Fibroblast of lung (primary cell): Measurements from ENCODE around the gene KLHL3. TPM values are rescaled to one million over a fixed set of nuclear protein-coding genes. Genes with fewer than 3 reads are reported as not detected.

Experiments used
- DNase-seq, 2 donors: peaks; one replicate each; pipeline versions ENCODE4 v3.0.0 to v3.0.0-alpha.2; 2010; ENCODE audit warnings: low read depth in 2 of 2
- H2AFZ ChIP-seq: 2 replicates; pipeline ENCODE4 v1.5.1; 2012; ENCODE audit warnings: low read length, control low read depth, inconsistent platforms
- H3K27ac ChIP-seq: 2 replicates; pipeline ENCODE4 v1.5.1; 2011; ENCODE audit warnings: low read length, control low read depth; ENCODE audit not compliant: insufficient read depth
- H3K27me3 ChIP-seq: 2 replicates; pipeline ENCODE4 v1.5.1; 2011; ENCODE audit warnings: mild to moderate bottlenecking, low read length; ENCODE audit not compliant: control insufficient read depth, insufficient read depth
- H3K36me3 ChIP-seq: 2 replicates; pipeline ENCODE4 v1.5.1; 2011; ENCODE audit warnings: low read length; ENCODE audit not compliant: control insufficient read depth, insufficient read depth
- H3K4me1 ChIP-seq: 2 replicates; pipeline ENCODE4 v1.5.1; 2011; ENCODE audit warnings: low read length; ENCODE audit not compliant: control insufficient read depth, insufficient read depth; ENCODE audit errors: extremely low read depth
- H3K4me2 ChIP-seq: 2 replicates; pipeline ENCODE4 v1.5.1; 2011; ENCODE audit warnings: low read length, control low read depth; ENCODE audit not compliant: insufficient read depth; ENCODE audit errors: extremely low read depth
- H3K4me3 ChIP-seq, 4 experiments: fragments of 200-600 bp in 1 of 4; sonication (generic) in 1 of 4; replicated peaks in 1 of 4; 2 replicates each; pipeline ENCODE4 v1.5.1; 2011 to 2016; ENCODE audit warnings: low read length in 4 of 4, low read depth in 3 of 4, mild to moderate bottlenecking in 3 of 4, control low read depth in 2 of 4, inconsistent platforms in 1 of 4, mixed read lengths in 1 of 4; ENCODE audit not compliant: insufficient read depth in 1 of 4; ENCODE audit errors: control extremely low read depth in 1 of 4
- H3K79me2 ChIP-seq: 2 replicates; pipeline ENCODE4 v1.5.1; 2012; ENCODE audit warnings: mild to moderate bottlenecking, low read length, inconsistent platforms; ENCODE audit not compliant: control insufficient read depth, insufficient read depth
- H3K9ac ChIP-seq: 2 replicates; pipeline ENCODE4 v1.5.1; 2011; ENCODE audit warnings: mild to moderate bottlenecking, low read length, control low read depth; ENCODE audit not compliant: insufficient read depth
- H3K9me3 ChIP-seq: 2 replicates; pipeline ENCODE4 v1.5.1; 2012; ENCODE audit warnings: low read depth, low read length; ENCODE audit not compliant: control insufficient read depth, insufficient read depth
- H4K20me1 ChIP-seq: 2 replicates; pipeline ENCODE4 v1.5.1; 2011; ENCODE audit warnings: low read length; ENCODE audit not compliant: control insufficient read depth, insufficient read depth; ENCODE audit errors: extremely low read depth
- CTCF ChIP-seq, 2 donors: IDR thresholded peaks in 1 of 2; conservative IDR thresholded peaks in 1 of 2; 1 replicate in 1 of 2; 2 replicates in 1 of 2; pipeline ENCODE4 v1.5.1; 2011 to 2012; ENCODE audit warnings: low read length in 2 of 2, control low read depth in 1 of 2, inconsistent platforms in 1 of 2, low read depth in 1 of 2, mild to moderate bottlenecking in 1 of 2
- EZH2 ChIP-seq: IDR thresholded peaks from 2 replicates; pipeline ENCODE4 v1.5.1; 2012; ENCODE audit warnings: low read length, control low read depth, mild to moderate bottlenecking; ENCODE audit errors: missing control alignments
- polyA plus RNA-seq, 2 donors: library from polyadenylated mRNA; depleted of rRNA in 1 of 2; stranded (reverse) in 1 of 2; unstranded in 1 of 2; fragments of >200 nt; gene quantifications; 2 replicates each; pipeline ENCODE4 v1.2.1, GENCODE V29; 2011 to 2012; ENCODE audit warnings: missing spikeins in 1 of 2
- total RNA-seq: library from RNA; depleted of rRNA; stranded (reverse); fragments of >200 nt; gene quantifications from 2 replicates; pipeline ENCODE4 v1.2.1, GENCODE V29; 2014

Gene KLHL3
- total and polyA plus RNA-seq, 2 donors (not counting 1 experiment from before 2014, with no cell fraction given): 0.60 to 2.3 TPM

GRCh38 chr5:137751869-137752491 lies 16.1 kb upstream of the KLHL3 start:
- peak overlapping the region; percentile 99 for H3K4me2 ChIP-seq
- H2AFZ ChIP-seq: no peak overlapping the region
- H3K27me3 ChIP-seq: no peaks in the 10 kb centered on the region
- peak overlapping the region; percentile 58 for H3K27ac ChIP-seq
- DNase-seq: peak; percentile 68 to 89
- peaks cover 11% of the 10 kb centered on the region for H4K20me1 ChIP-seq
- peak overlapping the region; percentile 94 to 100 (median 98) for H3K4me3 ChIP-seq
- peaks cover 3% of the 10 kb centered on the region for H3K4me1 ChIP-seq
- peak overlapping the region; percentile 99 for H3K9ac ChIP-seq
- no peaks in the 10 kb centered on the region for H3K9me3 ChIP-seq
- TF ChIP-seq CTCF (conservative IDR thresholded peaks at IDR 0.05 in 1 of 2, IDR thresholded peaks at IDR 0.05 in 1 of 2; ENCODE audit: low read depth in 1 of 2, low read length in 2 of 2) (peak; percentile 85 to 87), EZH2 (no peak)
- peaks cover 39% of the 10 kb centered on the region for H3K79me2 ChIP-seq
- H3K36me3 ChIP-seq: no peaks in the 10 kb centered on the region

- no peak for DNase-seq
- H3K27me3 ChIP-seq: no peaks in the 10 kb centered on the region
- H4K20me1 ChIP-seq: peaks cover 11% of the 10 kb centered on the region
- no peak overlapping the region for H3K4me3 ChIP-seq
- no peak overlapping the region for H3K4me2 ChIP-seq
- no peaks in the 10 kb centered on the region for H3K9me3 ChIP-seq
- no peak overlapping the region for H3K9ac ChIP-seq
- no peak overlapping the region for H2AFZ ChIP-seq
- H3K36me3 ChIP-seq: no peaks in the 10 kb centered on the region
- no peak overlapping the region for H3K27ac ChIP-seq
- TF ChIP-seq CTCF (conservative IDR thresholded peaks at IDR 0.05 in 1 of 2, IDR thresholded peaks at IDR 0.05 in 1 of 2; ENCODE audit: low read depth in 1 of 2, low read length in 2 of 2): no peak
- no peak for TF ChIP-seq EZH2
- peaks cover 3% of the 10 kb centered on the region for H3K4me1 ChIP-seq
- H3K79me2 ChIP-seq: peaks cover 39% of the 10 kb centered on the region
Measured at GRCh38 chr5:137750436-137750835, 14.5 kb upstream of the KLHL3 start.

GRCh38 chr5:137747848-137748247 lies 12.0 kb upstream of the KLHL3 start:
- Histone ChIP-seq H4K20me1 (peaks cover 11% of the 10 kb centered on the region), H3K9me3 (no peaks in the 10 kb centered on the region), H3K79me2 (peaks cover 26% of the 10 kb centered on the region), H3K27me3 (no peaks in the 10 kb centered on the region), H3K4me3 (no peak overlapping the region), H3K4me1 (peaks cover 3% of the 10 kb centered on the region), H3K36me3 (no peaks in the 10 kb centered on the region), H3K4me2 (no peak overlapping the region), H3K9ac (no peak overlapping the region), H2AFZ (no peak overlapping the region), H3K27ac (no peak overlapping the region)
- TF ChIP-seq CTCF (conservative IDR thresholded peaks at IDR 0.05 in 1 of 2, IDR thresholded peaks at IDR 0.05 in 1 of 2; ENCODE audit: low read depth in 1 of 2, low read length in 2 of 2) (no peak), EZH2 (no peak)
- no peak for DNase-seq
